ENCODE measurements around the gene WWC2.

GRCh38 chr4:183358215-183358755, 259.2 kb downstream of the WWC2 start:
- TF ChIP-seq EZH2 (IDR thresholded peaks at IDR 0.05) = no peak
- no peak for TF ChIP-seq CTCF (IDR thresholded peaks at IDR 0.05)
